ENCODE data around the gene SPIN1. TPM values are rescaled to one million over a fixed set of nuclear protein-coding genes. Genes with fewer than 3 reads are reported as not detected.

Gene SPIN1
- total and polyA plus RNA-seq, 2 experiments from 2014 or later = 49.0 to 158 TPM

- Mint-ChIP-seq H3K27me3 (ENCODE audit: insufficient read depth, low read depth, poor library complexity) (peaks cover 6% of the 10 kb centered on the region), H3K4me1 (peaks cover 11% of the 10 kb centered on the region), H3K27ac (no peak overlapping the region), H3K36me3 (ENCODE audit: low read depth) (no peaks in the 10 kb centered on the region), H3K9me3 (no peaks in the 10 kb centered on the region), H3K4me3 (no peak overlapping the region)
- no peaks in the 10 kb centered on the region for H3K79me2 ChIP-seq (replicated peaks; ENCODE audit: insufficient read depth)
- DNase-seq (ENCODE audit: low spot score) (no peak), ATAC-seq (no peak)
- H3K4me1 ChIP-seq (ENCODE audit: insufficient read depth) = 0 out of 2 replicates have a peak, but pooled peaks cover 3% of the 10 kb centered on the region
- H3K27me3 ChIP-seq (ENCODE audit: insufficient read depth) = no peaks in the 10 kb centered on the region
- no peak overlapping the region for H3K4me2 ChIP-seq
- no peak overlapping the region for H3K27ac ChIP-seq (ENCODE audit: low read depth)
- no peaks in the 10 kb centered on the region for H3F3A ChIP-seq (replicated peaks; ENCODE audit: low read depth)
- no peaks in the 10 kb centered on the region for H3K36me3 ChIP-seq (ENCODE audit: insufficient read depth)
- H2AFZ ChIP-seq = no peak overlapping the region
- H4K20me1 ChIP-seq (replicated peaks; ENCODE audit: insufficient read depth) = no peaks in the 10 kb centered on the region
- H3K9me2 ChIP-seq (ENCODE audit: insufficient read depth) = no peaks in the 10 kb centered on the region
- TF ChIP-seq CTCF (conservative IDR thresholded peaks at IDR 0.05; ENCODE audit: low read depth in 2 of 2) = no peak
- no peak for TF ChIP-seq ZNF462 (CRISPR knock-in tag; IDR thresholded peaks at IDR 0.05)
- TF ChIP-seq ZNF331 (CRISPR knock-in tag; IDR thresholded peaks at IDR 0.05; ENCODE audit: low read depth) = no peak
- TF ChIP-seq POLR2AphosphoS5 (IDR thresholded peaks at IDR 0.05; ENCODE audit: low read depth) = no peak
- no peak for TF ChIP-seq NANOG (IDR thresholded peaks at IDR 0.05; ENCODE audit: borderline replicate concordance)
- no peak for TF ChIP-seq STAT1 (IDR thresholded peaks at IDR 0.05; ENCODE audit: unreplicated experiment)
- TF ChIP-seq ZNF114 (CRISPR knock-in tag; IDR thresholded peaks at IDR 0.05) = no peak
- TF ChIP-seq CREB1 (CRISPR knock-in tag; IDR thresholded peaks at IDR 0.05; ENCODE audit: low read depth) = no peak
- no peak overlapping the region for H3K4me3 ChIP-seq
These were observed 110.6 kb downstream of the SPIN1 start for GRCh38 chr9:88498880-88499279.
